KMS-11 (cell line): Measurements from ENCODE around the gene FAM50A.

ENCODE experiments used
- H2AFZ ChIP-seq: fragments of 200-600 bp; sonication (generic); 2 replicates; pipeline ENCODE4 v1.6.1; 2016; ENCODE audit warnings: antibody characterized with exemption, mixed run types, low read depth
- H3K27ac ChIP-seq: fragments of 200-600 bp; sonication (generic); 2 replicates; pipeline ENCODE4 v1.6.1; 2016; ENCODE audit warnings: mild to moderate bottlenecking, mixed run types
- H3K27me3 ChIP-seq: fragments of 200-600 bp; sonication (generic); 2 replicates; pipeline ENCODE4 v1.6.1; 2017; ENCODE audit warnings: mild to moderate bottlenecking, low read depth, mixed run types, moderate library complexity; ENCODE audit not compliant: insufficient read depth
- H3K36me3 ChIP-seq: fragments of 200-600 bp; sonication (generic); 2 replicates; pipeline ENCODE4 v1.6.1; 2017; ENCODE audit warnings: mild to moderate bottlenecking, mixed run types; ENCODE audit not compliant: insufficient read depth
- H3K4me1 ChIP-seq: fragments of 200-600 bp; sonication (generic); 2 replicates; pipeline ENCODE4 v1.6.1; 2016; ENCODE audit warnings: mild to moderate bottlenecking, low read depth, mixed run types; ENCODE audit not compliant: poor library complexity, severe bottlenecking
- H3K4me2 ChIP-seq: fragments of 200-600 bp; sonication (generic); 2 replicates; pipeline ENCODE4 v1.7.0; 2016; ENCODE audit warnings: mild to moderate bottlenecking, mixed run types
- H3K4me3 ChIP-seq: fragments of 200-600 bp; sonication (generic); IDR thresholded peaks from 2 replicates; pipeline ENCODE4 v1.6.1; 2017; ENCODE audit warnings: low read depth, low read length, mixed read lengths; ENCODE audit not compliant: insufficient read depth
- H3K79me2 ChIP-seq: fragments of 200-600 bp; sonication (generic); 2 replicates; pipeline ENCODE4 v1.6.1; 2016; ENCODE audit warnings: low read depth, mixed run types; ENCODE audit not compliant: insufficient read depth
- H3K9ac ChIP-seq: fragments of 200-600 bp; sonication (generic); 2 replicates; pipeline ENCODE4 v1.6.1; 2016; ENCODE audit warnings: mild to moderate bottlenecking, mixed run types
- H4K20me1 ChIP-seq: fragments of 200-600 bp; sonication (generic); 2 replicates; pipeline ENCODE4 v1.6.1; 2016; ENCODE audit warnings: mild to moderate bottlenecking, mixed run types; ENCODE audit not compliant: insufficient read depth
- CTCF ChIP-seq: fragments of 200-600 bp; sonication (generic); conservative IDR thresholded peaks from 2 replicates; pipeline ENCODE4 v1.6.1; 2017; ENCODE audit warnings: low read depth, mild to moderate bottlenecking, antibody characterized with exemption, low read length, moderate library complexity, mixed read lengths

The FAM50A gene

GRCh38 chrX:154412468-154412867, 31.5 kb upstream of the FAM50A start:
- no peak for TF ChIP-seq CTCF
- Histone ChIP-seq H3K79me2 (no peaks in the 10 kb centered on the region), H2AFZ (peak overlapping the region; percentile 76), H3K27me3 (no peaks in the 10 kb centered on the region), H3K27ac (peak overlapping the region; percentile 48), H3K36me3 (no peaks in the 10 kb centered on the region), H3K4me3 (no peak overlapping the region), H4K20me1 (no peaks in the 10 kb centered on the region), H3K4me2 (peak overlapping the region; percentile 55), H3K9ac (peak overlapping the region; percentile 70), H3K4me1 (peaks cover 15% of the 10 kb centered on the region)

GRCh38 chrX:154413142-154413541, 30.8 kb upstream of the FAM50A start:
- Histone ChIP-seq H2AFZ (no peak overlapping the region), H3K4me1 (peaks cover 15% of the 10 kb centered on the region), H3K27ac (peak overlapping the region; percentile 48; the same call in 1 of the 2 replicates), H3K36me3 (no peaks in the 10 kb centered on the region), H3K9ac (no peak overlapping the region), H4K20me1 (no peaks in the 10 kb centered on the region), H3K27me3 (no peaks in the 10 kb centered on the region), H3K79me2 (no peaks in the 10 kb centered on the region), H3K4me2 (no peak overlapping the region), H3K4me3 (no peak overlapping the region)
- no peak for TF ChIP-seq CTCF

- H3K27me3 ChIP-seq: no peaks in the 10 kb centered on the region
- no peak overlapping the region for H3K4me3 ChIP-seq
- H3K79me2 ChIP-seq: no peaks in the 10 kb centered on the region
- peaks cover 9% of the 10 kb centered on the region for H3K4me1 ChIP-seq
- H3K9ac ChIP-seq: no peak overlapping the region
- no peak overlapping the region for H3K27ac ChIP-seq
- no peaks in the 10 kb centered on the region for H3K36me3 ChIP-seq
- no peaks in the 10 kb centered on the region for H4K20me1 ChIP-seq
- H3K4me2 ChIP-seq: no peak overlapping the region
- no peak overlapping the region for H2AFZ ChIP-seq
- TF ChIP-seq CTCF: no peak
Measured at GRCh38 chrX:154417157-154417556, 26.8 kb upstream of the FAM50A start.

- TF ChIP-seq CTCF: no peak
- Histone ChIP-seq H3K4me1 (no peaks in the 10 kb centered on the region), H3K4me3 (no peak overlapping the region), H3K36me3 (no peaks in the 10 kb centered on the region), H4K20me1 (no peaks in the 10 kb centered on the region), H3K9ac (no peak overlapping the region), H3K27me3 (no peaks in the 10 kb centered on the region), H3K79me2 (no peaks in the 10 kb centered on the region), H3K4me2 (no peak overlapping the region), H2AFZ (no peak overlapping the region), H3K27ac (no peak overlapping the region)
Measured at GRCh38 chrX:154419189-154419588, 24.8 kb upstream of the FAM50A start.
